ENCODE data around the gene LZTR1. TPM values are rescaled to one million over a fixed set of nuclear protein-coding genes. Genes with fewer than 3 reads are reported as not detected.

LZTR1 gene
- total and polyA plus RNA-seq, 7 donors: 10.2 to 50.4 (median 31.4) TPM

DNA sequence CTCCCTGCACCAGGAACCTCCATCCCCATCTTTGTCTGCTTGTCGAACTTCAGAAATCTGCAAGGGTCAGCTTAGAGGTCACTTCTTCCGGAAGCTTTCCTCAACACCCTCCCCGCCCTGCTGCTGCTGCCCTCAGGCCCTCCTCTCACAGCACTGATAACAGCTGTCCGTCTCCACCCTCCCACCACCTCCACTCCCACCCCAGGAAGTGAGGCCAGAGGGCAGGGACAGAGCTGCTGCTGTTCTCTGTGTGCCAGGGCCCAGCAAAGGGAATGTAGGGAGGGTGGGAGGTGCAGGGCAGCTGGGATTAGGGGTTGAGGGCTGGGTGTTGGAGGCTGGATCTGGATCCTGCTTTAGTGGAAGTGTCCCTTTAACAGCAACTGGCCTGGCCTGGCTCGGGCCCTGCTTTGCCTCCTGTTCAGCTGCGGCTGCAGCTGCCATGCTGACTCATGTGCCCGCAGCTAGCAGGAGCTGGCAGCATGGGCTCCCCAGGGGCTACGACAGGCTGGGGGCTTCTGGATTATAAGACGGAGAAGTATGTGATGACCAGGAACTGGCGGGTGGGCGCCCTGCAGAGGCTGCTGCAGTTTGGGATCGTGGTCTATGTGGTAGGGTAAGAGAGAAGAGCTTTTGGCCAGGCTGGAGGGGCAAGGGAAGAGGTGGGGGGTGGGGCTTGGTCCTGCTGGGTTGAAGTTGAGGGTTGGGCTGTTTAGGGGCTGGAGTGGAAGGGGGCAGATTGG lies 32.8 kb downstream of the LZTR1 start, which contains the start of gene P2RX6:
TSS of gene P2RX6 (plus strand) at position 440 of the 740 bp plus-strand sequence. CDS start at position 450, 10 bp downstream.
- Histone ChIP-seq H3K27me3 (no peaks in the 10 kb centered on the region), H3K4me1 (peaks cover 0 to 24% (median 22%) of the 10 kb centered on the region in 4 donors), H3K36me3 (no peaks in the 10 kb centered on the region), H3K27ac (peak within 1 kb of the TSS; percentile 68 to 82 (median 74)), H3K9me3 (no peaks in the 10 kb centered on the region), H3K4me3 (peak within 1 kb of the TSS; percentile 37 to 57 (median 50))
- 34 to 43% methylated on average over 12 of the region's 12 CpGs for WGBS, 2 donors
- no peak for TF ChIP-seq POLR2A (IDR thresholded peaks at IDR 0.05)
- TF ChIP-seq EP300 (IDR thresholded peaks at IDR 0.05): no peak
- TF ChIP-seq POLR2AphosphoS5 (IDR thresholded peaks at IDR 0.05): no peak
- TF ChIP-seq, protein P1, sequence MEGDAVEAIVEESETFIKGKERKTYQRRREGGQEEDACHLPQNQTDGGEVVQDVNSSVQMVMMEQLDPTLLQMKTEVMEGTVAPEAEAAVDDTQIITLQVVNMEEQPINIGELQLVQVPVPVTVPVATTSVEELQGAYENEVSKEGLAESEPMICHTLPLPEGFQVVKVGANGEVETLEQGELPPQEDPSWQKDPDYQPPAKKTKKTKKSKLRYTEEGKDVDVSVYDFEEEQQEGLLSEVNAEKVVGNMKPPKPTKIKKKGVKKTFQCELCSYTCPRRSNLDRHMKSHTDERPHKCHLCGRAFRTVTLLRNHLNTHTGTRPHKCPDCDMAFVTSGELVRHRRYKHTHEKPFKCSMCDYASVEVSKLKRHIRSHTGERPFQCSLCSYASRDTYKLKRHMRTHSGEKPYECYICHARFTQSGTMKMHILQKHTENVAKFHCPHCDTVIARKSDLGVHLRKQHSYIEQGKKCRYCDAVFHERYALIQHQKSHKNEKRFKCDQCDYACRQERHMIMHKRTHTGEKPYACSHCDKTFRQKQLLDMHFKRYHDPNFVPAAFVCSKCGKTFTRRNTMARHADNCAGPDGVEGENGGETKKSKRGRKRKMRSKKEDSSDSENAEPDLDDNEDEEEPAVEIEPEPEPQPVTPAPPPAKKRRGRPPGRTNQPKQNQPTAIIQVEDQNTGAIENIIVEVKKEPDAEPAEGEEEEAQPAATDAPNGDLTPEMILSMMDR (IDR thresholded peaks at IDR 0.05): no peak
- DNase-seq: no peak
- intact Hi-C loops (cut with DNase I): no loop called here

DNA sequence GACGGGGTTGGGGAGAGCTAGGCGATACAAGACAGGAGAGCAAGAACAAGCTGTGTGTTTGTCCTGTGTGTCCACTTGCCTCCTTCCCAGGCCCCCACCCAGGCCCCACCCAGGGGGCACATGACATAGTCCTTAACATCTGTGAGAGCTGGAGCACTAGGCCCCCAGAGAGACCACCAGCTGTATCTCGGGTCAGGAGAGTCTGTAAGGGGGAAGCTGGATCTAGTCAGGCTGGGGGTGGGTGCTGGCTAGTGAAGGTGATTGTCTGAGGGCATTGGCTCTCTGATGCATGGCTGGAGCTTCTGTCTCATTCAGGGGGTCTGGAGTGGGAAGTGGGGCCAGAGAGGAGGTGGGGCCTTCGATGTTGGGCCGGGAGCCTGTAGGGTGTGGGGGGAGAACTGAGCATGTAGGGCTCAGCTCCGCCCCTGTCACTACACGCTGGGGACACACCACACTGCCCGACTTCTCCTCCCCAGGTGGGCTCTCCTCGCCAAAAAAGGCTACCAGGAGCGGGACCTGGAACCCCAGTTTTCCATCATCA lies 33.4 kb downstream of the LZTR1 start:
- Histone ChIP-seq H3K27ac (no peak overlapping the region), H3K36me3 (no peaks in the 10 kb centered on the region), H3K9me3 (no peaks in the 10 kb centered on the region), H3K27me3 (no peaks in the 10 kb centered on the region), H3K4me3 (no peak overlapping the region), H3K4me1 (peaks cover 0 to 24% (median 22%) of the 10 kb centered on the region in 4 donors)
- intact Hi-C loops (cut with DNase I): no loop called here
- DNase-seq: no peak
- 73 to 75% methylated on average over 10 of the region's 10 CpGs for WGBS, 2 donors
- TF ChIP-seq, protein P1 (IDR thresholded peaks at IDR 0.05): no peak
- TF ChIP-seq EP300 (IDR thresholded peaks at IDR 0.05): no peak
- no peak for TF ChIP-seq POLR2AphosphoS5 (IDR thresholded peaks at IDR 0.05)
- TF ChIP-seq POLR2A (IDR thresholded peaks at IDR 0.05): no peak

DNA sequence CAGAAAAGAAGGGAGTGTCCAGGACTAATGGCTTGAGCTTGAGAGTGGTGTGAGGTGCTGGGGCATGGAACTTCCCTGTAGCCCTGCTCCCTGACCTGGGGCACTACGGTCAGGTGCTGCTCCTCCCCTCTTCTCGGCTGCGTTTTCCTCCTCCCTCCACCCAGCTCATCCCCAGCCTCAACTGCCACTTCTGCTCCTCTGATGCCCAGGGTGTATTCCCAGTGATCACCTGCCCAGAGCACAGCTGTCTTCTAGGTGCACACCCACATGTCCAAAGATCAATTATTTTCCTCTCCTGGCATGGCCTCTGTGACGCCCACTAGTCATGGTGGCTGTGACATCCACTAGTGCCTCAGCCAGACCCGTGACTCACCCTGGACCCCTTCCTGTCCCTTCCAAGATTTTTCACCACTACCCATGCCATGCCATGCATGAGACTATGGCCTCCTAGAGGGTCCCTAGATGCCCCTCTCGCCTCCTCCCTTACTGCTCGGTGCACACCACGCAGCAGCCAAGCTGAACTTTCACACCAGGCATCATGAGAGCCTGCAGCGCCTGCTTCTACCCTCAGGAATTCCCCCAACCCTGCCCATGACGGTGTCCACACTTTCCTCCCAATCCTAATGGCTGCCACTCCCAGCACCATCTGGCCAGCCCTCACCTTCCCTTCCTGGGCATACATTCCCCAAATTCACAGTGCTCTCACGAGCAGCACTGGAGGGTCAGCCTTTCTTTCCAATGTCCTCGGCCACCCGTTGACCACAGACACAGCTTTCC lies 34.7 kb downstream of the LZTR1 start:
- H3K27me3 ChIP-seq: no peaks in the 10 kb centered on the region
- WGBS, 2 donors: 60 to 81% methylated on average over 13 of the region's 13 CpGs
- H3K9me3 ChIP-seq: no peaks in the 10 kb centered on the region
- no peak overlapping the region for H3K4me3 ChIP-seq
- H3K36me3 ChIP-seq: no peaks in the 10 kb centered on the region
- peaks cover 0 to 24% (median 22%) of the 10 kb centered on the region in 4 donors for H3K4me1 ChIP-seq
- no peak for DNase-seq
- intact Hi-C loops (cut with DNase I): no loop called here
- TF ChIP-seq EP300 (IDR thresholded peaks at IDR 0.05) (no peak), POLR2AphosphoS5 (IDR thresholded peaks at IDR 0.05) (no peak), POLR2A (IDR thresholded peaks at IDR 0.05) (no peak)
- TF ChIP-seq, protein P1 (IDR thresholded peaks at IDR 0.05): no peak
- no peak overlapping the region for H3K27ac ChIP-seq

DNA sequence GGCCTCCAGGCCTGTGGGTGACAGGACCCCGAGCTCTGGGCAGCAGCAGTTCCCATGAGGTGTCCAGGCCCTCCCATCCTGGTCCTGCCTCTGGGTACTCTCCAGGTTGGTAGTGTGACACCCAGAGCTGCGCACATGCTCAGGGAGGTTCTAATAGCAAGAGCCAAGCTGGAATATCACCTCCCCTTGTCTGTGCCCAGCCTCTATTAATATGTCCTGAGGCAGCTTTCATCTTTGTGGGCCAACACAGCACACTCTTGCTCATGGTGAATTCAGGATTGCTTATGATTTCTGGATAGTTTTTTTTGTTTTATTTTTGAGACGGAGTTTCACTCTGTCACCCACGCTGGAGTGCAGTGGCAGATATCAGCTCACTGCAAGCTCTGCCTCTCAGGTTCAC lies 36.2 kb downstream of the LZTR1 start:
- no peak for DNase-seq
- no peaks in the 10 kb centered on the region for H3K36me3 ChIP-seq
- peaks cover 0 to 24% (median 22%) of the 10 kb centered on the region in 4 donors for H3K4me1 ChIP-seq
- H3K9me3 ChIP-seq: no peaks in the 10 kb centered on the region
- WGBS, 2 donors: 89 to 94% methylated on average over 4 of the region's 4 CpGs
- H3K27ac ChIP-seq: no peak overlapping the region
- intact Hi-C loops (cut with DNase I): no loop called here
- no peak for TF ChIP-seq POLR2AphosphoS5 (IDR thresholded peaks at IDR 0.05)
- TF ChIP-seq POLR2A (IDR thresholded peaks at IDR 0.05): no peak
- TF ChIP-seq EP300 (IDR thresholded peaks at IDR 0.05): no peak
- TF ChIP-seq, protein P1 (IDR thresholded peaks at IDR 0.05): no peak
- H3K27me3 ChIP-seq: no peaks in the 10 kb centered on the region
- H3K4me3 ChIP-seq: no peak overlapping the region

Measured in sigmoid colon (tissue), 7 donors.